Stimulated activated CD8-positive, alpha-beta memory T cell treated with anti-CD3 and anti-CD28 coated beads, Interleukin-12 subunit alpha, Interleukin-12 subunit beta, amount 100 ng/mL, for 4 hours (primary cell): Measurements from ENCODE around the gene FGF5.
"Not testable (repeated sequence)": the region's sequence is repeated elsewhere in the genome, so short reads cannot be mapped to it uniquely, and the experiment has no call there.

Experiments used
- DNase-seq: peaks from one replicate; pipeline ENCODE4 v3.0.0-alpha.2; 2020; ENCODE audit warnings: low read depth

The FGF5 gene

GRCh38 chr4:80295826-80296225 lies 29.4 kb downstream of the FGF5 start:
- no peak for DNase-seq

GRCh38 chr4:80301884-80302283 lies 35.4 kb downstream of the FGF5 start:
- DNase-seq = no peak

- DNase-seq = no peak
Measured at GRCh38 chr4:80302616-80303223, 36.3 kb downstream of the FGF5 start.

- DNase-seq = no peak
Measured at GRCh38 chr4:80305466-80305865, 39.0 kb downstream of the FGF5 start.

GRCh38 chr4:80306260-80306659 lies 39.8 kb downstream of the FGF5 start:
- no peak for DNase-seq

- DNase-seq = no peak
Measured at GRCh38 chr4:80307183-80307735, 40.8 kb downstream of the FGF5 start.

GRCh38 chr4:80307774-80308465 lies 41.5 kb downstream of the FGF5 start:
- no peak for DNase-seq

- no peak for DNase-seq
Measured at GRCh38 chr4:80308466-80308822, 42.0 kb downstream of the FGF5 start.

- DNase-seq = no peak
Measured at GRCh38 chr4:80309294-80310004, 43.0 kb downstream of the FGF5 start.

GRCh38 chr4:80311130-80311529 lies 44.7 kb downstream of the FGF5 start:
- no peak for DNase-seq

- DNase-seq = no peak
Measured at GRCh38 chr4:80312124-80312523, 45.7 kb downstream of the FGF5 start.

- no peak for DNase-seq
Measured at GRCh38 chr4:80313627-80314026, 47.2 kb downstream of the FGF5 start.

GRCh38 chr4:80315848-80316247 lies 49.4 kb downstream of the FGF5 start:
- DNase-seq = not testable (repeated sequence)

GRCh38 chr4:80321341-80321740 lies 54.9 kb downstream of the FGF5 start:
- no peak for DNase-seq

GRCh38 chr4:80321776-80322175 lies 55.3 kb downstream of the FGF5 start:
- no peak for DNase-seq

GRCh38 chr4:80322716-80323115 lies 56.3 kb downstream of the FGF5 start:
- DNase-seq = no peak

- DNase-seq = no peak
Measured at GRCh38 chr4:80324171-80324570, 57.7 kb downstream of the FGF5 start.

GRCh38 chr4:80331693-80332092 lies 65.2 kb downstream of the FGF5 start:
- no peak for DNase-seq

- DNase-seq = no peak
Measured at GRCh38 chr4:80333121-80333520, 66.7 kb downstream of the FGF5 start.

- no peak for DNase-seq
Measured at GRCh38 chr4:80334568-80334967, 68.1 kb downstream of the FGF5 start.

GRCh38 chr4:80335226-80335553 lies 68.7 kb downstream of the FGF5 start:
- no peak for DNase-seq

- DNase-seq = peak; percentile 19
Measured at GRCh38 chr4:80335554-80336358, 69.3 kb downstream of the FGF5 start, which contains the start of gene CFAP299. Gene CFAP299 (plus strand): TSS chr4:80335730.
